Neutrophil (primary cell): ENCODE results near the gene OR8B8.

Experiments used
- H3K27ac ChIP-seq: fragments of 200-600 bp; sonication (generic); 2 replicates; pipeline ENCODE4 v1.5.1; 2016; ENCODE audit warnings: mild to moderate bottlenecking, moderate library complexity
- H3K27me3 ChIP-seq: fragments of 200-600 bp; sonication (generic); 2 replicates; pipeline ENCODE4 v1.6.0; 2016; ENCODE audit warnings: mild to moderate bottlenecking
- H3K36me3 ChIP-seq: fragments of 200-600 bp; sonication (generic); 2 replicates; pipeline ENCODE4 v1.5.1; 2017
- H3K4me1 ChIP-seq, 2 experiments: fragments of 200-600 bp in 1 of 2; sonication (generic) in 1 of 2; 1 replicate in 1 of 2; 2 replicates in 1 of 2; pipeline versions ENCODE4 v1.5.1 to v1.6.1; 2013 to 2016; ENCODE audit warnings: low read depth in 1 of 2, low read length in 1 of 2, mild to moderate bottlenecking in 1 of 2, moderate library complexity in 1 of 2; ENCODE audit not compliant: control insufficient read depth in 1 of 2, insufficient read depth in 1 of 2
- H3K4me3 ChIP-seq, 2 experiments: fragments of 200-600 bp in 1 of 2; sonication (generic) in 1 of 2; 1 replicate in 1 of 2; 2 replicates in 1 of 2; pipeline ENCODE4 v1.5.1; 2013 to 2016; ENCODE audit warnings: low read depth in 1 of 2, low read length in 1 of 2, mild to moderate bottlenecking in 1 of 2, moderate library complexity in 1 of 2
- H3K9me3 ChIP-seq: fragments of 200-600 bp; sonication (generic); 2 replicates; pipeline ENCODE4 v1.5.1; 2016
- CTCF ChIP-seq: fragments of 200-600 bp; sonication (generic); IDR thresholded peaks from 2 replicates; pipeline ENCODE4 v1.5.1; 2016; ENCODE audit warnings: antibody characterized with exemption

OR8B8 gene

GRCh38 chr11:124470561-124471227, 25.2 kb upstream of the OR8B8 start:
- no peaks in the 10 kb centered on the region for H3K36me3 ChIP-seq
- no peak overlapping the region for H3K4me3 ChIP-seq
- H3K9me3 ChIP-seq = no peaks in the 10 kb centered on the region
- no peaks in the 10 kb centered on the region for H3K4me1 ChIP-seq
- H3K27ac ChIP-seq = no peak overlapping the region
- H3K27me3 ChIP-seq = no peaks in the 10 kb centered on the region
- TF ChIP-seq CTCF = no peak

- no peaks in the 10 kb centered on the region for H3K4me1 ChIP-seq
- no peaks in the 10 kb centered on the region for H3K9me3 ChIP-seq
- no peak for TF ChIP-seq CTCF
- H3K4me3 ChIP-seq = no peak overlapping the region
- H3K27ac ChIP-seq = no peak overlapping the region
- H3K36me3 ChIP-seq = no peaks in the 10 kb centered on the region
- H3K27me3 ChIP-seq = no peaks in the 10 kb centered on the region
These were observed 22.0 kb upstream of the OR8B8 start for GRCh38 chr11:124467381-124467927.

DNA sequence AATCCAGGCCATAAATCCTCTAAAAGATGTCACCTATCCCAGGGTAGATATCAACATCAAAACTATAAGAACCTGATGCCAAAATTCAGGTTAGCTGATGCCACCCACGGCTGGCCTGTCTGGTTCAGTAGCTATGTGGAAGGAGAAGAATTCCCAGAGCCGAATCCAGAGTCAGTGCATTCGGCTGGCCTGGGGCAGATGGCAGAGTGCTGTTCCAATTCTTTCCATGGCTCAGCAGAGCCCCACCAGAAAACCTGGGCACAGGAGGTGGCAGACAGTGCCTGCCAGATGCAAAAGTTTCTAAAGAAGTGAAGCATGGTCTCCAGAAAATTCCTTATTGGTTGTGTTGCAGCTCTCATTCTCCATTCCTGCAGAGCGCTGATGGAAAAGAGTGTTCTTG, 19.9 kb upstream of the OR8B8 start:
- Histone ChIP-seq H3K4me3 (no peak overlapping the region), H3K27me3 (no peaks in the 10 kb centered on the region), H3K27ac (no peak overlapping the region), H3K9me3 (no peaks in the 10 kb centered on the region), H3K36me3 (no peaks in the 10 kb centered on the region), H3K4me1 (no peaks in the 10 kb centered on the region)
- no peak for TF ChIP-seq CTCF

DNA sequence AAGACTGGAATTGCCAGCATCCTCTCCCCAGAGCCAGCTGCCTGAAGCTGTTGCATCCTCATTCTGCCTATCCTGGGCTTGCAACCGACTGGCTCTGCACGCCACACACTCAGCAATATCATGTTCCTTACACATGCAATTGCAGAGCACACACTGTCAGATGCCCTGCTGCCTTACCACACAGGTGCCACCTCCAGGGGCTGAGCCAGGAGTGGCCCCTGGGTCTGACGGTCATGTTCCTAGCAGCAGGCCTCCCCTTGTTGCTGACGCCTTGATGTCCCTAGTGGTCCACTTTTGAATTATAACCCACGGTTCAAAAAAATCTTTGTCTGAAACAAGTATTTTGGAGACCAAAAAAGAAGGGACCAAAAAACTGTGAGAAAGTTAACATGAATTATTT, 18.5 kb upstream of the OR8B8 start:
- Histone ChIP-seq H3K27ac (no peak overlapping the region), H3K27me3 (no peaks in the 10 kb centered on the region), H3K4me1 (no peaks in the 10 kb centered on the region), H3K9me3 (no peaks in the 10 kb centered on the region), H3K4me3 (no peak overlapping the region), H3K36me3 (no peaks in the 10 kb centered on the region)
- no peak for TF ChIP-seq CTCF

GRCh38 chr11:124463324-124463723, 17.8 kb upstream of the OR8B8 start:
- H3K4me3 ChIP-seq = no peak overlapping the region
- no peaks in the 10 kb centered on the region for H3K4me1 ChIP-seq
- H3K27me3 ChIP-seq = no peaks in the 10 kb centered on the region
- no peaks in the 10 kb centered on the region for H3K9me3 ChIP-seq
- H3K27ac ChIP-seq = no peak overlapping the region
- no peaks in the 10 kb centered on the region for H3K36me3 ChIP-seq
- TF ChIP-seq CTCF = no peak
